Fibroblast of lung (primary cell): ENCODE results near the gene TMEM196. TPM values are rescaled to one million over a fixed set of nuclear protein-coding genes. Genes with fewer than 3 reads are reported as not detected.

ENCODE experiments used
- DNase-seq, 2 donors: peaks; one replicate each; pipeline versions ENCODE4 v3.0.0 to v3.0.0-alpha.2; 2010; ENCODE audit warnings: low read depth in 2 of 2
- H2AFZ ChIP-seq: 2 replicates; pipeline ENCODE4 v1.5.1; 2012; ENCODE audit warnings: low read length, control low read depth, inconsistent platforms
- H3K27ac ChIP-seq: 2 replicates; pipeline ENCODE4 v1.5.1; 2011; ENCODE audit warnings: low read length, control low read depth; ENCODE audit not compliant: insufficient read depth
- H3K27me3 ChIP-seq: 2 replicates; pipeline ENCODE4 v1.5.1; 2011; ENCODE audit warnings: mild to moderate bottlenecking, low read length; ENCODE audit not compliant: control insufficient read depth, insufficient read depth
- H3K36me3 ChIP-seq: 2 replicates; pipeline ENCODE4 v1.5.1; 2011; ENCODE audit warnings: low read length; ENCODE audit not compliant: control insufficient read depth, insufficient read depth
- H3K4me1 ChIP-seq: 2 replicates; pipeline ENCODE4 v1.5.1; 2011; ENCODE audit warnings: low read length; ENCODE audit not compliant: control insufficient read depth, insufficient read depth; ENCODE audit errors: extremely low read depth
- H3K4me2 ChIP-seq: 2 replicates; pipeline ENCODE4 v1.5.1; 2011; ENCODE audit warnings: low read length, control low read depth; ENCODE audit not compliant: insufficient read depth; ENCODE audit errors: extremely low read depth
- H3K4me3 ChIP-seq, 4 experiments: fragments of 200-600 bp in 1 of 4; sonication (generic) in 1 of 4; replicated peaks in 1 of 4; 2 replicates each; pipeline ENCODE4 v1.5.1; 2011 to 2016; ENCODE audit warnings: low read length in 4 of 4, low read depth in 3 of 4, mild to moderate bottlenecking in 3 of 4, control low read depth in 2 of 4, inconsistent platforms in 1 of 4, mixed read lengths in 1 of 4; ENCODE audit not compliant: insufficient read depth in 1 of 4; ENCODE audit errors: control extremely low read depth in 1 of 4
- H3K79me2 ChIP-seq: 2 replicates; pipeline ENCODE4 v1.5.1; 2012; ENCODE audit warnings: mild to moderate bottlenecking, low read length, inconsistent platforms; ENCODE audit not compliant: control insufficient read depth, insufficient read depth
- H3K9ac ChIP-seq: 2 replicates; pipeline ENCODE4 v1.5.1; 2011; ENCODE audit warnings: mild to moderate bottlenecking, low read length, control low read depth; ENCODE audit not compliant: insufficient read depth
- H3K9me3 ChIP-seq: 2 replicates; pipeline ENCODE4 v1.5.1; 2012; ENCODE audit warnings: low read depth, low read length; ENCODE audit not compliant: control insufficient read depth, insufficient read depth
- H4K20me1 ChIP-seq: 2 replicates; pipeline ENCODE4 v1.5.1; 2011; ENCODE audit warnings: low read length; ENCODE audit not compliant: control insufficient read depth, insufficient read depth; ENCODE audit errors: extremely low read depth
- EZH2 ChIP-seq: IDR thresholded peaks from 2 replicates; pipeline ENCODE4 v1.5.1; 2012; ENCODE audit warnings: low read length, control low read depth, mild to moderate bottlenecking; ENCODE audit errors: missing control alignments
- polyA plus RNA-seq, 2 donors: library from polyadenylated mRNA; depleted of rRNA in 1 of 2; stranded (reverse) in 1 of 2; unstranded in 1 of 2; fragments of >200 nt; gene quantifications; 2 replicates each; pipeline ENCODE4 v1.2.1, GENCODE V29; 2011 to 2012; ENCODE audit warnings: missing spikeins in 1 of 2
- total RNA-seq: library from RNA; depleted of rRNA; stranded (reverse); fragments of >200 nt; gene quantifications from 2 replicates; pipeline ENCODE4 v1.2.1, GENCODE V29; 2014
- TF ChIP-seq, protein P1 (sequence below), 2 donors: IDR thresholded peaks in 1 of 2; conservative IDR thresholded peaks in 1 of 2; 1 replicate in 1 of 2; 2 replicates in 1 of 2; pipeline ENCODE4 v1.5.1; 2011 to 2012; ENCODE audit warnings: low read length in 2 of 2, control low read depth in 1 of 2, inconsistent platforms in 1 of 2, low read depth in 1 of 2, mild to moderate bottlenecking in 1 of 2

Gene TMEM196
- total and polyA plus RNA-seq, 2 donors (not counting 1 experiment from before 2014, with no cell fraction given), result not detected

DNA sequence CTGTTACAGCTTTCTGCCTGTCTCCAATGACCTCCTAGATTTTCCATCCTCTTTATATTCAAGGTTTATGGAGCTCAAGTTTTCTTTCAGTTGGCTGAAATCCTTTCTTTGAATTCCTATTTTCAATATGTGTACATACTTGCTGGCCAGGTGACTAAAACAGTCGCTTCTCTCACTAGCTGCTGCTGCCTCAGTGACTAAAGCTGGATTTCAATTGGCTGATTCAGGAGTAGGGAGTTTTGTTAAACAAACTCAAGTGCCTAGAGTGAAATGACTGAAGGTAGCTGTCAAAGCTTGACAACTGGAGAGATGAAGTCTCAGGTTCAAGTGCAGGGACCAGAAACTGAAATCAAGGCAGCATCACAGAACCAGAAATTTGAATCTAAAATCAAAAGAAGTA, 57.9 kb downstream of the TMEM196 start:
- H4K20me1 ChIP-seq, result no peaks in the 10 kb centered on the region
- H3K27ac ChIP-seq, result no peak overlapping the region
- no peaks in the 10 kb centered on the region for H3K27me3 ChIP-seq
- no peaks in the 10 kb centered on the region for H3K79me2 ChIP-seq
- TF ChIP-seq, protein P1, sequence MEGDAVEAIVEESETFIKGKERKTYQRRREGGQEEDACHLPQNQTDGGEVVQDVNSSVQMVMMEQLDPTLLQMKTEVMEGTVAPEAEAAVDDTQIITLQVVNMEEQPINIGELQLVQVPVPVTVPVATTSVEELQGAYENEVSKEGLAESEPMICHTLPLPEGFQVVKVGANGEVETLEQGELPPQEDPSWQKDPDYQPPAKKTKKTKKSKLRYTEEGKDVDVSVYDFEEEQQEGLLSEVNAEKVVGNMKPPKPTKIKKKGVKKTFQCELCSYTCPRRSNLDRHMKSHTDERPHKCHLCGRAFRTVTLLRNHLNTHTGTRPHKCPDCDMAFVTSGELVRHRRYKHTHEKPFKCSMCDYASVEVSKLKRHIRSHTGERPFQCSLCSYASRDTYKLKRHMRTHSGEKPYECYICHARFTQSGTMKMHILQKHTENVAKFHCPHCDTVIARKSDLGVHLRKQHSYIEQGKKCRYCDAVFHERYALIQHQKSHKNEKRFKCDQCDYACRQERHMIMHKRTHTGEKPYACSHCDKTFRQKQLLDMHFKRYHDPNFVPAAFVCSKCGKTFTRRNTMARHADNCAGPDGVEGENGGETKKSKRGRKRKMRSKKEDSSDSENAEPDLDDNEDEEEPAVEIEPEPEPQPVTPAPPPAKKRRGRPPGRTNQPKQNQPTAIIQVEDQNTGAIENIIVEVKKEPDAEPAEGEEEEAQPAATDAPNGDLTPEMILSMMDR (conservative IDR thresholded peaks at IDR 0.05 in 1 of 2, IDR thresholded peaks at IDR 0.05 in 1 of 2; ENCODE audit: low read depth in 1 of 2, low read length in 2 of 2), result no peak
- no peak for TF ChIP-seq EZH2
- H3K36me3 ChIP-seq, result no peaks in the 10 kb centered on the region
- H3K4me2 ChIP-seq, result no peak overlapping the region
- no peak overlapping the region for H3K4me3 ChIP-seq
- no peak overlapping the region for H3K9ac ChIP-seq
- H2AFZ ChIP-seq, result no peak overlapping the region
- H3K4me1 ChIP-seq, result no peaks in the 10 kb centered on the region
- no peak for DNase-seq
- no peaks in the 10 kb centered on the region for H3K9me3 ChIP-seq

DNA sequence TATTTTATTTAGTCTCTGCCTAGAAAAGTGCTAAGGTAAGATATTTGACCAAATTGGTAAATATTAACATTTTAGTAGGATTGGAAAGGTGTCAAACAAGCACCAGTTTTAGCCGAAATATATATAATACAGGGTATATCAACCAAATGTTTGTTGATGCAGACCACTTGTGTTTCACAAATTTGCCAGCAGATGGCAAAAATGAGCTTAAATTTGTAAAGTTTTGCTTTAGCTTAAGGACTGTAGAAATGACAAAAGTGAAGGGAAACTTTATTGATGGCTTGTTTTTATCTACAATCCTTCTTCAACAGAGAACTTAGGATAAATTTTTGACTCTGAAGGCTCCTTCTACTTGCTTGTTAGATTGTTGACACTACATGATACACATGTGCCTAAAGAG, 59.7 kb downstream of the TMEM196 start:
- H3K36me3 ChIP-seq, result no peaks in the 10 kb centered on the region
- no peaks in the 10 kb centered on the region for H4K20me1 ChIP-seq
- H2AFZ ChIP-seq, result no peak overlapping the region
- H3K79me2 ChIP-seq, result peaks cover 1% of the 10 kb centered on the region
- H3K4me2 ChIP-seq, result no peak overlapping the region
- no peak overlapping the region for H3K27ac ChIP-seq
- DNase-seq, result peak; percentile 39 to 62
- H3K9ac ChIP-seq, result no peak overlapping the region
- H3K4me3 ChIP-seq, result no peak overlapping the region
- no peaks in the 10 kb centered on the region for H3K27me3 ChIP-seq
- TF ChIP-seq EZH2, result no peak
- TF ChIP-seq, protein P1 (conservative IDR thresholded peaks at IDR 0.05 in 1 of 2, IDR thresholded peaks at IDR 0.05 in 1 of 2; ENCODE audit: low read depth in 1 of 2, low read length in 2 of 2), result peak; percentile 45 to 62
- no peaks in the 10 kb centered on the region for H3K4me1 ChIP-seq
- no peaks in the 10 kb centered on the region for H3K9me3 ChIP-seq

DNA sequence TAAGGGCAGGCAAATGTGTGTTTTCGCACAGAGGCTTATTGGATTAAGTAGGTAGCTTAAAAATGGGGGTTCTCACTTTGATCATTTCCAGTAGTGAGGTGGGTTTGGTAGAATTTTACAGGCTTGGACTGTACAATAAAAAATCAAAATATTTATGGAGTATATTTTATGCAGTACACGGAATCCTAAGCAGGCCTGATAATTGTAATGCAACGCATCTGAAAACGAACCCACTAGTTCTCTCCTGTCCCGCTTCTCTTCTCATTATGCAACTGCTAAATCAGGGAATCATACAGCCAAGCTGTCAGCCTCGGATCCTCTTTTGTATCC, 64.2 kb downstream of the TMEM196 start:
- Histone ChIP-seq H3K9me3 (no peaks in the 10 kb centered on the region), H3K36me3 (no peaks in the 10 kb centered on the region), H3K4me3 (peak overlapping the region in 2 of 4 experiments; percentile 4 to 92), H4K20me1 (no peaks in the 10 kb centered on the region), H3K4me1 (no peaks in the 10 kb centered on the region), H2AFZ (peak overlapping the region; percentile 86), H3K9ac (no peak overlapping the region), H3K27me3 (no peaks in the 10 kb centered on the region), H3K27ac (no peak overlapping the region), H3K4me2 (peak overlapping the region; percentile 65), H3K79me2 (peaks cover 35% of the 10 kb centered on the region)
- TF ChIP-seq, protein P1 (conservative IDR thresholded peaks at IDR 0.05 in 1 of 2, IDR thresholded peaks at IDR 0.05 in 1 of 2; ENCODE audit: low read depth in 1 of 2, low read length in 2 of 2), result no peak
- no peak for TF ChIP-seq EZH2
- no peak for DNase-seq
